Subcutaneous abdominal adipose tissue (tissue), 5 donors: ENCODE results near the gene SYNJ2.
A peak's percentile ranks its signal among the peaks of the same experiment; 100 is the strongest.

ENCODE experiments used
- H3K27ac ChIP-seq: one replicate; pipeline ENCODE4 v1.7.0; 2013; ENCODE audit warnings: low read depth, mild to moderate bottlenecking, inconsistent platforms, low read length, moderate library complexity
- H3K27me3 ChIP-seq, 5 donors: one replicate each; pipeline ENCODE4 v1.7.0; 2013; ENCODE audit warnings: low read length in 5 of 5, inconsistent platforms in 1 of 5; ENCODE audit not compliant: control insufficient read depth in 5 of 5, insufficient read depth in 4 of 5
- H3K36me3 ChIP-seq, 5 donors: one replicate each; pipeline ENCODE4 v1.7.0; 2013; ENCODE audit warnings: low read length in 5 of 5; ENCODE audit not compliant: control insufficient read depth in 5 of 5, insufficient read depth in 5 of 5
- H3K4me1 ChIP-seq, 5 donors: one replicate each; pipeline ENCODE4 v1.7.0; 2013; ENCODE audit warnings: low read length in 5 of 5, mild to moderate bottlenecking in 3 of 5, moderate library complexity in 1 of 5; ENCODE audit not compliant: control insufficient read depth in 5 of 5, insufficient read depth in 5 of 5
- H3K4me3 ChIP-seq, 5 donors: one replicate each; pipeline ENCODE4 v1.7.0; 2013; ENCODE audit warnings: low read length in 5 of 5, low read depth in 1 of 5
- H3K9ac ChIP-seq, 5 donors: one replicate each; pipeline ENCODE4 v1.7.0; 2013; ENCODE audit warnings: low read length in 5 of 5, mild to moderate bottlenecking in 4 of 5, moderate library complexity in 3 of 5
- H3K9me3 ChIP-seq, 5 donors: one replicate each; pipeline ENCODE4 v1.7.0; 2013; ENCODE audit warnings: low read length in 5 of 5; ENCODE audit not compliant: control insufficient read depth in 5 of 5
- donor health status: healthy.
- donor health status: healthy.
- donor health status: healthy.
- donor health status: healthy.
- donor health status: healthy.

The SYNJ2 gene

DNA sequence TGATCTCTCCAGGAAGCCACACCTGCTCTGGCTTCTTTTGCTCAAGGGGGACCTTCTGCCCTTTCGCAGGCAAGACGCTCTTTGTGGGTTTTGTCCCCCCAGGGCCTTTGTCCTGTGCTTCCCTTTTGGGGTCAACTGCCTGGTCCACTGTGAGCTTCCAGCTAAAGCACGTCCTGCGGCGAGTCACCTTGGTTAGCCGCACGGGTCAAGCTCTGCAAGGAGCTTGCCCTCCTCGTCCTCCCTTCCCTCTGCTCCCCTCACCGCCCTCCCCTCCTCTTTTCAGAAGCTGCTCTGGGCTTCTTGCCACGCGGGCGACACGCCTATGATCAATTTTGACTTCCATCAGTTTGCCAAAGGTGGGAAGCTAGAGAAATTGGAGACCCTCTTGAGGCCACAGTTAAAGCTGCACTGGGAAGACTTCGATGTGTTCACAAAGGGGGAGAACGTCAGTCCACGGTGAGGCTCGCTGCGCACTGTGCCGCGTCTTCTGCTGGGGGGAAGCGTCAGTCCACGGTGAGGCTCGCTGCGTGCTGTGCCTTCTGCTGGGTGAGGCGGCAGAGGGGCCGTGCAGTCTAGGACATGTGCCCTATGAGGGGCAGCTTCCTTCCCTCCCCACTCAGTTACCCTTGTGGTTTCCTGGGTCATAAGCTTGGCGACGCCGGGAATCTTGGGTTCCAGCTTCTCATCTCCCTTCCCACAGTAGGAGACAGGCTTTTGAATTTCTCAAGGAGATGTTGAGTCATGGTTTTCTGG, 80.2 kb downstream of the SYNJ2 start:
- peaks cover 0 to 13% (median 0%) of the 10 kb centered on the region in 5 donors for H3K36me3 ChIP-seq
- H3K27ac ChIP-seq: no peak overlapping the region
- no peak overlapping the region for H3K9ac ChIP-seq
- peaks cover 6 to 20% (median 19%) of the 10 kb centered on the region in 5 donors for H3K4me1 ChIP-seq
- H3K9me3 ChIP-seq: peaks cover 0 to 6% (median 3%) of the 10 kb centered on the region in 5 donors
- no peaks in the 10 kb centered on the region for H3K27me3 ChIP-seq
- no peak overlapping the region for H3K4me3 ChIP-seq

DNA sequence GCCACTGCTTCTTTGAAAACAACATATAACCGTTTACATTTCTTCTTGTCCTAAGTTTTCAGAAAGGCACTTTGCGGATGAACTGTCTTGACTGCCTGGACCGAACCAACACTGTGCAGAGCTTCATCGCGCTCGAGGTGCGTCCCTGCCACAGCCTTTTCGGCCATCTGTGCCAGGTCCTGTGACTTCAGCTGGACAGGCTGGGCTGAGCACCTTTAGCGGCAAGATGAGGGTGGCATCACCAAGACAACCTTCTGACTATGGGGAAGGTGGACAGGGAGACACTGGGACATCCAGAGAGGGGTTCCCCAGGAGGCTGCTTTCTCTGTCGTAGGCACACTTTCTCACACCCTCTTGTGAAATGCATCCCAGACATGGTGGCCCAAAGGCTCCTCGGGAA, 82.1 kb downstream of the SYNJ2 start:
- Histone ChIP-seq H3K4me3 (no peak overlapping the region), H3K9me3 (peaks cover 0 to 6% (median 3%) of the 10 kb centered on the region in 5 donors), H3K27ac (no peak overlapping the region), H3K36me3 (peaks cover 0 to 13% (median 0%) of the 10 kb centered on the region in 5 donors), H3K4me1 (peaks cover 6 to 19% (median 17%) of the 10 kb centered on the region in 5 donors), H3K27me3 (no peaks in the 10 kb centered on the region), H3K9ac (no peak overlapping the region)

DNA sequence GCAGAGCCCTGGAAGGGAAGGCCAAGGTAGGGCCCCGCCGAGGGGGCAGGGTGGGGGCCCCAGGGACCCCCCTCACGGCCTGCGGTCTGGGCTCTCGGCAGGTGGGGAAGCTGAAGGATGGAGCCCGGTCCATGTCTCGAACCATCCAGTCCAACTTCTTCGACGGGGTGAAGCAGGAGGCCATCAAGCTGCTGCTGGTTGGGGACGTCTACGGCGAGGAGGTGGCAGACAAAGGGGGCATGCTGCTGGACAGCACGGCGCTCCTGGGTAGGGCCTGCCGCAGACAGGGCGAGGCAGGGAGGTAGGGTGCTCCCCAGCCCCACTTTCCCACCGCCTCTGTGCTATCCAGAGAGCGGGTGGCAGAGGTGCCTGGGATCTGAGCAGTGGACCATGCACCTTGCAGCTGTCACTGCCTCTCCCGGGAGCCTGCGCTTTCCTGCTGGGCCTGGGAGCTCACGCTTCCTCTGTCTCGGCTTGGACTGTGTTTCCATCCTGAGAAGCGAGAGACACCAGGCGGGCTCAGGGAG, 83.1 kb downstream of the SYNJ2 start:
- peaks cover 0 to 13% (median 0%) of the 10 kb centered on the region in 5 donors for H3K36me3 ChIP-seq
- H3K27ac ChIP-seq: no peak overlapping the region
- H3K4me1 ChIP-seq: peaks cover 6 to 22% (median 16%) of the 10 kb centered on the region in 5 donors
- H3K4me3 ChIP-seq: no peak overlapping the region
- peaks cover 0 to 6% (median 3%) of the 10 kb centered on the region in 5 donors for H3K9me3 ChIP-seq
- no peak overlapping the region for H3K9ac ChIP-seq
- H3K27me3 ChIP-seq: no peaks in the 10 kb centered on the region

DNA sequence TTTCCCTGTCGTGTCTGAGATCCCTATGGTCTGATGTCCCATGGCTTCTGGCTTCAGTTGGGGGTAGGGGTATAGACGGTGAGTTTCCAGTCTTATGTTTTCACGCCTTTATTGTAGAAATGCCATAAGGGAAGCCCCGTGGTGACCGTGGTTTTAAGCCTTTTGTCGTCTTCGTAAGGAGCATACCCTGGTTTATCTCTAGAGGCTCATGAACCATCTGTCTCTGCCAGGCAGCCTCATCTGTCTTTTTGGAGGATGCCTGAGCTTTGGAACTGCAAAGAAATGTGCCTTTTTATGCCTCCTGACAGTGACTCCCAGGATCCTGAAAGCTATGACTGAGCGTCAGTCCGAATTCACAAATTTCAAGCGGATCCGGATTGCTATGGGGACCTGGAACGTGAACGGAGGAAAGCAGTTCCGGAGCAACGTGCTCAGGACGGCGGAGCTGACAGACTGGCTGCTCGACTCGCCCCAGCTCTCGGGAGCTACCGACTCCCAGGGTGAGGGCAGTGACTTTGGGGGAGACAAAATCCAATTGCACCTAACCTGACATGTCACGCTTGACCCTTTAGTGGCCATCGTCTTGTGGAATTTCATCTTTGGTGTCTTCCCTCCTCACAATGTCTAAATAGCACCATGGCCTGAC, 84.6 kb downstream of the SYNJ2 start:
- H3K4me1 ChIP-seq: peaks cover under 1 to 7% (median under 1%) of the 10 kb centered on the region in 5 donors
- H3K27ac ChIP-seq: no peak overlapping the region
- peaks cover 0 to 13% (median 0%) of the 10 kb centered on the region in 5 donors for H3K36me3 ChIP-seq

DNA sequence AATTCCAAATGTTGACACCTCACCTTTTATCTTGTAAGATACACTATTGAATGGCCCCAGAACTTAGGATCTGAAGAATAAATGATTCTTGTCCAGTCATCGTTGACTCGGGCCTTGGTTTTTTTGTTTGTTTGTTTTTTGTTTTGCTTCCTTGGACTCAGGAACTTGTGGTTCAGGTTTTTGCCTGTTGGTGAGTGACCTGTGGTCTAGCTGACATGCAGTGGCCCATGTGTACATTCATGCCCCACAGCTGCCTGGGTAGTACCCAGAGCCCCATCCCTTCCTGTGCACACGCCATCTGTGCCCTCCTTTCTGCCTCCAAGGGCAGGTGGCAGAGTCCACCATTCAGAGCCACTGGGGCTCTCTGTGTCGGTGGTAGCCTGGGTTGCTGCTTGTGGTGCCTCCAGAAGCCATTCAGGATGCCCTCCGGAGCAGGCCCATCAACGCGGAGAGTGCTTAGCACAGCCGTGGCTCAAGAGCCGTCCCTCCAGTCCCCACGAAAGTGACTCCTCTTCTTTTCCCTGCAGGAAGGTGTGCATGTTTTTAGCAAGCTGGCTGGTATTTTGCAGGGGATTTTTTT, 85.9 kb downstream of the SYNJ2 start:
- H3K36me3 ChIP-seq: peaks cover 0 to 13% (median 0%) of the 10 kb centered on the region in 5 donors
- no peak overlapping the region for H3K9ac ChIP-seq

More for the DNA sequence above, 84.6 kb downstream of the SYNJ2 start:
- Histone ChIP-seq H3K27me3 (no peaks in the 10 kb centered on the region), H3K9me3 (peaks cover 0 to 6% (median 3%) of the 10 kb centered on the region in 5 donors), H3K4me3 (no peak overlapping the region), H3K9ac (no peak overlapping the region)

DNA sequence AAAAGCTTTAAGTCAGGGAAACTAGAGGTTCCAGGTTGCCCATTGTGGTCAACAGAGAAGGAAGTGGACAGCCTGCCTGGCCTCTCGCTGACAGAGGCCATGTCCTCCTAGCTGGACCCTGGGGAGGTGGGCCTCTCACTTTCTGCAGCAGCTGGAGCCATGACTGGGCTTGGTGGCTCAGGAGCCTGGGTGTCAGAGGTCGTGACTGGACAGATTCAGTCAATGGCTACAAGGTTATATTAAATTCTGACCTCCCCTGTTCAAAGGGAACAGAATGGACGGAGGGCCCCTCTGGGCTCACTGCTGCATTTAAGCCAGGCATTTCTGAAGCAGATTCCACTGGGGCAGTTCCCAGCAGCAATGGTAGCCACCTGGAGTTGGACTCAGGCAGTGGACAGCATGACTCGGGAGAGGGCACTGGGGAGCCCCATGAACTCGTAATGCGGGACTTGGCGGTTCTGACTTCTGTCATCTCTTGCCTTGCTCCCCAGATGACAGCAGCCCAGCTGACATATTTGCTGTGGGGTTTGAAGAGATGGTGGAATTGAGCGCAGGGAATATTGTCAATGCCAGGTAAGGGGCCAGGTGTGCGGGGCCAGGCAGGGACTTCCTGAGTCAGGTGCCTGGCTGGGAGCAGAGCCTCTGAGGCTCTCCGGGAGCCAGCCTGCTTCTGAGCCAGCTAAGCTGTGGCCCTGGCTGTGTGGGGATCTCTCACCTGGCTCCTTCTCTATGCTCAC, 86.7 kb downstream of the SYNJ2 start:
- H3K4me3 ChIP-seq: no peak overlapping the region
- H3K9ac ChIP-seq: no peak overlapping the region
- H3K4me1 ChIP-seq: peaks cover 0 to 8% (median 0%) of the 10 kb centered on the region in 5 donors
- no peaks in the 10 kb centered on the region for H3K27me3 ChIP-seq
- peaks cover 0 to 2% (median 0%) of the 10 kb centered on the region in 5 donors for H3K9me3 ChIP-seq
- H3K36me3 ChIP-seq: peaks cover 0 to 13% (median 0%) of the 10 kb centered on the region in 5 donors
- H3K27ac ChIP-seq: no peak overlapping the region

More for the DNA sequence above, 85.9 kb downstream of the SYNJ2 start:
- Histone ChIP-seq H3K27me3 (no peaks in the 10 kb centered on the region), H3K4me1 (peaks cover 0 to 8% (median 0%) of the 10 kb centered on the region in 5 donors), H3K4me3 (no peak overlapping the region), H3K9me3 (peaks cover 0 to 6% (median 2%) of the 10 kb centered on the region in 5 donors), H3K27ac (no peak overlapping the region)

DNA sequence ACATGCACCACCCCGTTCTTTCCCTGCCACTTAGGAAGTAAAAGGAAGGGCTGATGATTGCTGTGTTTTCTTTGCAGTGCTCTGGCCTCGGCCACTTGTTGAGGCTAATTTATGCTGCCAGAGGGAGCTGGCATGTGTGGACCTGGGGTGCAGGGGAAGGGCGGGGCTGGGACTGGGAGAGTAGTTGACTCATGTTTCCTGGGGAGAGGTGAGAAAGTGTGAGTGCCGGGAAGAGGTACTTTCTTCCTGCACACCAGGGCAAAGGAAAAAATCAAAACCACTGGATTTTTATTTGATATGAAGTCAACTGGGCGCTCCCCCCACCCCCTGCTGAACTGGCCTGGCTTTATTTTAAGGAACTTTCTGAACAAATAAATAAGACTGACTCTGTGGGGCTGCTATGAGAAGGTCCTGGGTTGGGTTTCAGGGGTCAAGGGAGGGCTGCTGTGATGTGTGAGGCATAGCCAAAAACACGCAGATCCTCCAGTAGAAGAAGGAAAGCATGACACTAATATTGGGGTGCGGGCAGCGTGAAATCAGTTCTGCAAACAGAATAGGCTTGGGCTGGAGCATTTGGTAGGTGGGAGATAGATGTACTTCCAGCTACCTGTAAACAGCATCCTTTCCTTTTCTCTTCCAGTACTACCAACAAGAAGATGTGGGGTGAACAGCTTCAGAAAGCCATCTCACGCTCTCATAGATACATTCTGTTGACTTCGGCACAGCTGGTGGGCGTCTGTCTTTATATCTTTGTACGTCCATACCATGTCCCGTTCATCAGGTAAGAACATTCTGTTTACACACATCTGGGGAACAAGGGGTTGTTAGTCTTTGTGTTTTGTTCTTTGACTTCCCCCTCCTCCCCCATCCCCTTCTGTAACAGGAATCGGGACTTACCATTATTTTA, 87.5 kb downstream of the SYNJ2 start:
- Histone ChIP-seq H3K4me3 (no peak overlapping the region), H3K9ac (no peak overlapping the region), H3K27me3 (no peaks in the 10 kb centered on the region), H3K4me1 (peaks cover 0 to 8% (median 0%) of the 10 kb centered on the region in 5 donors), H3K27ac (peak overlapping the region; percentile 9), H3K36me3 (peaks cover 0 to 14% (median 0%) of the 10 kb centered on the region in 5 donors), H3K9me3 (no peaks in the 10 kb centered on the region)

GRCh38 chr6:158069800-158070195, 88.1 kb downstream of the SYNJ2 start:
- H3K36me3 ChIP-seq: peaks cover 0 to 12% (median 0%) of the 10 kb centered on the region in 5 donors
- no peaks in the 10 kb centered on the region for H3K9me3 ChIP-seq

DNA sequence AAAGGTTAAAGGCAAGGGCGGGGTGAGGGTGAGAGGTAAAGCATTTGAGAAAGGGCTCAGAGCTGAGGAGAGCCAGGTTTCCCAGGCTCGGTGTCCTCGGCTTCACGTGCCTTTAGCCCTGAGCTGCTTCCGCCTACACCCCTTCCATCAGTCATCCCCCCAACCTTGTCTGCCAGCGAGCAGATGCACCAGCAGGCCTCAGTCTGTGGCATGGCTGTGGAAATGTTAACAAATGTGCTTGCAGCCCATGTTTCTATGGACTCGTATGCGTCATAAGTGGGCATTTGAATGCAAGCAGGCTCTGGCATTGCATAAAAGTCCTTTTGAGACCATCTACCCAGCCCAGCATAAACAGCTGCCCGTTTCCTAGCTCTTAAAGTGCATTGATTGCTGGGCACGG, 88.8 kb downstream of the SYNJ2 start:
- Histone ChIP-seq H3K27ac (no peak overlapping the region), H3K4me3 (no peak overlapping the region), H3K4me1 (peaks cover 0 to 8% (median 0%) of the 10 kb centered on the region in 5 donors), H3K9me3 (no peaks in the 10 kb centered on the region), H3K27me3 (no peaks in the 10 kb centered on the region), H3K9ac (no peak overlapping the region), H3K36me3 (peaks cover 0 to 9% (median 0%) of the 10 kb centered on the region in 5 donors)

More at GRCh38 chr6:158069800-158070195, 88.1 kb downstream of the SYNJ2 start:
- peaks cover 0 to 8% (median 0%) of the 10 kb centered on the region in 5 donors for H3K4me1 ChIP-seq
- H3K9ac ChIP-seq: no peak overlapping the region
- no peak overlapping the region for H3K4me3 ChIP-seq
- no peaks in the 10 kb centered on the region for H3K27me3 ChIP-seq
- H3K27ac ChIP-seq: peak overlapping the region; percentile 9
